HG02623 (cell line): ENCODE measurements around the gene SLC9A9.

Source experiments
- ATAC-seq: cut with Tn5 transposase; IDR thresholded peaks from one replicate; pipeline ENCODE4 v1.9.1; 2021; ENCODE audit warnings: moderate library complexity; ENCODE audit not compliant: unreplicated experiment

Gene SLC9A9

DNA sequence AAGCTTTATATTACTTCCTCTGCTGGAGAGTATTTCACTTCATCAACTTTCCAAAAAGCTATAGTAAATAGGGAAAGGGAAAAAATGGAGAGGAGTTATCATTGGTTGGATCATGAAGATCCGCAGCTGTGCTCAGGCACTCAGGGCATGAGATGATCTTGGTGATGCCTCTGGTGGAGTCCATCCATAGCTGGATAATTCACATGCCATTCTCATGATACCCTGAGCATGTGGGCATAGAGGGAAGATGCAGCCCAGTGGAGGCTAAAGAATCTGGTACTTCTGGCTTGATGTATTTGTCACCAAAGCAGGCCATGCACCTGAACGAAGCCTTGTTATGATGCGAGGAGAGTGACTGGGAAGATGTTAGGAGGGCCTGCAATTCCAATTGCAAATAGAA lies 578.5 kb downstream of the SLC9A9 start:
- ATAC-seq, result no peak

DNA sequence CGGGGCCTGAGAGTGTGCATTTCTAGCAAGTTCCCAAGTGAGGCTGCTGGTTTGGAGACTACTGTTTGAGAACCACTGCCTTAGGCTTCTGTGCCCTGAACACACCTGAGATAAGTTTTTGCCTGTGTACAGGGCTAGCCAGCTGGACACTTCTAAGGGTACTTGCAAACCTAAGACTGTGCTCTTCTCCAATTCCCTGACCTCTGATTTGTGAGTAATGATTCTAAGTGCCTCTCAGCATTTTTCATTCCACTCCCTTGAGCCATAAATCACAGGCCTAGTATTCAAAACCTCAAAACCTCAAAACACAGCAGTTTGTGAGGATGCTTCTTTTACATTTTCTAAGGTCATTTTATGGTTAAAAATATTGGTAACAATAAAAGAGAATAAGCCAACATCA lies 580.3 kb downstream of the SLC9A9 start:
- no peak for ATAC-seq

- ATAC-seq, result peak; percentile 50
Measured at GRCh38 chr3:143266927-143267326, 581.3 kb downstream of the SLC9A9 start.

GRCh38 chr3:143266511-143266910 lies 581.8 kb downstream of the SLC9A9 start:
- ATAC-seq, result no peak

DNA sequence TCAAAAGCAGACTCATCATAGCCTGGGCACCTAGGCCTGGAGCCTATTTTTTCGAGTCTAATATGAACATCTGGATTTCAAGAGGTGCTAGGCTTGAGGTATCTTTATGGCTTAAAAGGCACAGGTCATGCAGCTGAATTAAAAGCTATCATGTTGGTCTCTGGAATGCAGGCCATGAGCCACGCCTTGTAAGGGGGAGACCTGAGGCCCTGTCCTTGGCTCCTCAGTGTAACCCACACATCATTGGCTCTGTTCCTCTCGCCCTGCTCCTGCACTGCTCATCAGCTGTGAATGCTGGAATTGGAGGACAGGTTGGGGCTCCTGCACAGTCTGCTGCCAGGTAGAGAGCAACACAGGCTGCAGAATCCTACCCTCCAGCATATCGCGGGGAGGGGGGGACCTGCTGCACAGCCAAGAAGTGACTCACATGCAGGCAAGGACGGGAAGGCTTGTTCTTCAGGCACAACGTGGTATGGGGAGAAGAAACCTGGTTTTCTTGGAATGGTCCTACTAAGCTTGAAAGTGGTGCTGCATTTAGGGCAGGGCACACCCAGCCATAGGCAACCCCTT lies 582.7 kb downstream of the SLC9A9 start:
- no peak for ATAC-seq

DNA sequence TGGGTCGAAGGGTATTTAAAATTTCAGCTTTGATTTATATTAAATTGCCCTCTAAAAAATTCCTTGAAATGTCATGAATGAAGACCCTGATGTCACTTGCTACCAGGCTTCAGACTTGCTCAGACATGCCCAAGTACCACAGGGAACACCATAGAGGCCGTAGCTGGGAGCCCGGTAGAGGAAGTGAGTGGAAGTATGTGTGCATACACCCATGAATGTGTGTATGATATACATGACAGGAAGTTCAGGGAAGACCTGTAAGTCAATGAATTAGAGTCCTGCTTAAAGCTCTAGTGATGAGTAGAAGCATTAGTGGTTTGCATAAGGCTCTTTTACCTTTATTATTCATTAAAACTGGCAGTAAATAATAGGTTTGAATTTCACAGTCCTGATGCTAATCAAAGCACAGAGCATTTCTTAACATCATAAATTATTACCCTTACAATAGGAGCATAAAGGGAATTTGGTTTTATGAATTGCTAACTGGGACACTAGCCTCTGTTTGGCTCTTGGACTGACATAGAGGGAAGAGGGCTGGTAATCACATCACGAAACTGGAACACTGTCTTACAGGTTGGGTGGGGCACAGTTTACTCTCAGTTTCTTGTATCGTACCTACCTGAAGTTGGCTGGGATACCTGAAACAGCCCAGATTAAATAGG lies 584.3 kb downstream of the SLC9A9 start:
- peak; percentile 63 for ATAC-seq

DNA sequence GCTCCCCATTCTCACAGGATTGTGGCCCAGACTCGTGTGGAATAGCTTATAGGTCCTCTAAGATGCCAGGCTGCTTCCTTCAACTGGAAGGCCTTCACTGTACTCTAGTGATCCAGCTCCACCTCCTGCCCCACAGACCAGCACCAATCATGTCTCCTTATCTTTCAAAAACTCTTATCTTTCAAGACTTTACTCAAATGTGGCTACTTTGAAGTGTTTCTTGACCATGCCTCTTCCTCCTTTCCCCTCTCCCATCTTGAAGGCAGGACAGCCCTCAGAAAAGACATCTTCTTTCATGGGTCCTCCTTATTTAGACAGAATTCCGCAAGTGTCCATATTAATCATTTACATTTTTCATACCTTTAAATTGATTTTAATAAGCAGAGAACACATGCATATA lies 586.4 kb downstream of the SLC9A9 start:
- no peak for ATAC-seq

- no peak for ATAC-seq
Measured at GRCh38 chr3:143258692-143259091, 589.6 kb downstream of the SLC9A9 start.

DNA sequence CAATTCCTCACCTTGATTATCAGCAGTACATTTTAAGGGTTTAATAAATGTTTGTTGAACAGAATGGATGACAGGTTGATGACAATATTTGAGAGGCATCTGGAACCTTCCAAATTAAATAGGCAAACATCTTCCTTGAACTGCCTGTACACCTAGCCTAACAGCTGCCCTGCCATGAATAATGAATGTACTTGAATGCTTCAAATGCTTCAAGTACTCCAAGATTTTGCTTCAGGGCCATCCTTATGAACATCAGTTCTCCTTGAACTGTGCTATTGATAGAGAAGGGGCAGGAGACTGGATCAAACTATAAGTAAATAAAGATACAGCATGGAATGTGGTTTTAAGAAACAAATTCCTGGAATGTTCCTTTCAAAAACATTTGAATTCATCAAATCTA lies 591.9 kb downstream of the SLC9A9 start:
- no peak for ATAC-seq

DNA sequence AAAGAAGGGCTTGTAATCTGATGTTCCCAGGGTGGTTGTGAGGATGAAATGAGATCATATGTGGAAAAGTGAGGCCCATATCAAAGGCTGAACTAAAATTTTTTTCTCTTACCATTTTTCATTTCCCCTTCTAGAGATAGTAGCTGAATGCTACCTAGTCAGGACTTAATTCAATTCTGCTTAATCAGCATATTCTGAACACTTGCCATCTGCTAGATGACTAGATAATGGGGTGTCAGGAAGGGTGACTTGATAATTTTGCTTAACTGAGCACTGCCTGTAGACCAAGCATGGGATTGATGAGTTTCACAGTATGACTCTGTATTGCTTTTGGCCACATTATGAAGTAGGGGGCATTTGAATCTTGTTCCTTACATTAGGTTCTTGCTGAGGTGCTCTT lies 592.5 kb downstream of the SLC9A9 start:
- ATAC-seq, result no peak

DNA sequence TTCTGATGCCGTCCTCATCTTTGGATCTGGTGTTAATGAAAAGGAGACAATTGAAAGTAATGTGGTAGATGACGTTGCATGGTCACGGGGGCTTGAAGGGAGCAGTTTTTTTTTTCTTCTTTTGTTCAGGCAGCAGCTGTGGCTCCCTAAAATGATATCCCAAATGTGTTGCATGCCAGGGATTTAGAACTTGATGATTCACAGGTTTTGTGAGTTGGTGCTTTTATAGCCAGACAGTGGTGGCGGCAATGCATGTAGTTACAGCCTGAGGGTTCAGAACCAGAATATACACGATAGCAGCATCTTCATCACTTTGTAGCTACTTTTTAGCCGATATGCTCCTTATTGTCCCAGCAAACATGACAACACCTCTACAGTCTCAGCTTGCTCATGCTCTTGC lies 595.3 kb downstream of the SLC9A9 start:
- ATAC-seq, result no peak

DNA sequence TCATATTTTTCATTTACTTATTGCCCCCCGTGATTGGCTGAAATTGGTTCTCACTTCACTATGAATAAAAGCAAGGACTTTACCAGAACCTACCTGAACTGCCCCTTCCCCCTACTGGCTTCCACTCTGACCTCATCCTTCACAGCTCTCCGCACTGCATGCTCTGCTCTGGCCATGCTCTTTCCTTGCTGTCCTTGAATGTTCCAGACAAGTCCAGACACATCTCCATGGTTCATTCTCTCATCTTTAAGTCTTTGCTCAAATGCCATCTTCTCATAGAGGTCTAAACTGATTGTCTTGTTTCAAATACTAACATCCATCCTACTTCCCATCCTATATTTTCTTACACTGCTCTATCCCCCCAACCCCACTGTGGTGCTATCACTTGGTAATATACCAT lies 599.3 kb downstream of the SLC9A9 start:
- no peak for ATAC-seq

- ATAC-seq, result no peak
Measured at GRCh38 chr3:143247073-143247472, 601.2 kb downstream of the SLC9A9 start.

DNA sequence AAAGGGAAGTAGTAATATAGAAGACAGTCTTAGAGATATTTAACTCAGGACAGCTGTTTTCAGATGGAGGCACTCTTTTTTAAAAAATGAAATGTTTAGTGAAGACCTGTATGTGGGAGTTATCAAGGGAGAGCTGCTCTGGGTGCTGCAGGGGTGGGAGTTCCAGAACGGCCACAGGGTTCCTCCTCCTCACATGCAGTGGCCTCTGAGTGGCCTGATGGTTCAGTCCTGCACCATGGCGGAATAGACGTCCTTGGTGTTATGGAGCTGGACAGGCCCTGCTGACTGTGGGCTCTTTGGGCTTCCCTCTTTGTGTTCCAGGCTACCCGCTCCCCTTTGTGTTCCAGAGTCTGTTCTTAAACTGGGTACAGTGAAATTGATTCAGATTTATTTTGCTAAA lies 602.6 kb downstream of the SLC9A9 start:
- no peak for ATAC-seq

DNA sequence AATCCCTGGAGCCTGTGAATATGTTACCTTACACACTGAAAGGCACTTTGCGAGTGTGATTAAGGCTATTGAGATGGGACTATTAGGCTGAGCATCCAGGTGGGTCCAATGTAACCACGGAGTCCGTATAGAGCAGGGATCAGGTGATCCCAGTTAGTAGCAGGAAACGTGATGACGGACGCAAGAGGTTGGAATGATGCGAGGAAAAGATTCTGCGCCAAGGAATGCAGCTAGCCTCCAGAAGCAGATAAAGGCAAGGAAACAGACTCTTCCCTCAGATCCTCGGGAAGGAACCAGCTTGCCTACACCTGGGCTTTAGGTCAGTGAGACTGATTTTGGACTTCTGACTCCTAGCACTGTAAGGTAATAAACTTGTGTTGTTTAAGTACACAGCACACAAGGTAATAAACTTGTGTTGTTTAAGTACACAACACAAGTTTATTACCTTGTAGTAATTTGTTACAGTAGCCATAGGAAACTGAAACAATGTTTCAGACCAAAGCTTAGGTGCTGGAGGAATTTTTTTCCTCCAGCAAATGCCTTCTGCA lies 603.7 kb downstream of the SLC9A9 start:
- ATAC-seq, result no peak

DNA sequence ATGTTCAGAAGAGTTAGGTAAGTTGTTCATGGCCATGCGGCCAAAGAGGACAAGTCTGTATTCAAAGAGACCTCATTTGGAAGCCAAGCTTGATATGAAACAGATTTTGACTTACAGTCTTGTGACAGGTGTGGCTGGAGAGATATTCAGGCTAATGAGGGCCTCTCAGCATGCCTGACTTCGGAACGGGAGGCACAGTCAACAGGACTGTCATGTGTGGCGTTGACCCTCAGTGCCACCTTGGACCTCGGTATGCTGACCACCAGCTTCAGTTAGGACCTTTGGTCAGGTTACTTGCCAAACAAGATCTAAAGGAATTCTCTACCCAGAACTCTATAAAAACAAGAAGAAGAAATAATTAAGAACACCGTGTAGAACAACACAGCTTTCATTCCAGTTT lies 604.6 kb downstream of the SLC9A9 start:
- ATAC-seq, result no peak

DNA sequence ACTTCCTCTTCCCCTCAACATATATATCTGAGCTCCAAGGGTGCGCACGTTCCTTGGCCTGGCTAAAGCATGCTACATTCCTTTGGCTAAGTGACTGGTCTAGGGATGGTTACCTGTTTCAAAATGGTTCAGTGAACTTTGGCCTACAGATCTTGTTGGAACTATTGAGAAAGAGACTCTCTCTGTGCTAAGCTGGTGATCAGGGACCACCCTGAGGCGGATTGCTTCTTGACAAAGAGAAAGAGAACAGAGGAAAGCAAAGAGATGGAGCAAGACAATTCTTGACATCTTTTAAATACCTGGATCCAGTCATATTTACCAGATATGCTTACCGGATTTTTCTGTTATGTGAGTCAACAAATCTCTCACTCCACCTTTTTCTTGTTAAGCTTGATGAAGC lies 605.6 kb downstream of the SLC9A9 start:
- ATAC-seq, result no peak

- no peak for ATAC-seq
Measured at GRCh38 chr3:143242101-143242500, 606.2 kb downstream of the SLC9A9 start.

DNA sequence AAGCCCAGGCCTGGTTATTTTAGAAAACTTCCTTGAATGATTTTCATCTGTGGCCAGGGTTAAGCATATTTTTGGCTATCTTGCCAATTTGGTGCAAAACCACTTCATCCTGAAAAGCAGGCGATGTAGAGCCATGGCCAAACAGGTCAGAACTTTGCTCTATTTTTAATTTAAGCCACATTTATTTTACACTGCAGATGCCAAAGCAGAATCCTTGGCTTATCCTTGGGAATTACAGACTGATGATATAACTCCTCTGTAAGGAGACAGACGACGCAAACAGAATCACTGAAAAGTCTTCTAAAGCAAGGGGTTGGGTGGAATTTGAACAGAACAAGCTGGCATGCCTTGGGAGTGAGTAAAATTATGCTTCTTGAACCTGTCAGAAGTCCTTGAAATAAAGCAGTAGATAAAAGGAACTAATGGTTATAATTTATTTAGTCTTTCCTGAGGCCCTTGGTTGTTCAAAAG lies 606.8 kb downstream of the SLC9A9 start:
- ATAC-seq, result no peak

DNA sequence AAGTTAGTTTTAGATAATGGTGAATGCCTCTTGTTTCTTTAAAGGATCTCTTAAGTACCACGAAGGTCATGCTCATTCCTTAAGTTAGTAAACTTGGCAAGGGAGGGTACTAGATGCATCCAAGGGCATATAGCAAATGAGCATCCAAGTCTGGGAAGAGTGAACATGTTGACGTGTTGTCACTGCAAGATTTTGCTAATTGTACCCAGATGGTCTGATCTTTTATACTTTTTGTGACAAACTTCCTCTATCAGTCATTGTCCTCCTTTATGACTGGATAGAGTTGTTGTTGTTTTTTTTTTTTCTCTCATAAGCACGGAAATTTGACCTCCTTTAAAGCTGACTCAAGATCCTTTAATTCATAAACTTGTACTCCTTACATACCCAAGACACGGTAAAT lies 607.4 kb downstream of the SLC9A9 start:
- no peak for ATAC-seq

- no peak for ATAC-seq
Measured at GRCh38 chr3:143239031-143239430, 609.2 kb downstream of the SLC9A9 start.

DNA sequence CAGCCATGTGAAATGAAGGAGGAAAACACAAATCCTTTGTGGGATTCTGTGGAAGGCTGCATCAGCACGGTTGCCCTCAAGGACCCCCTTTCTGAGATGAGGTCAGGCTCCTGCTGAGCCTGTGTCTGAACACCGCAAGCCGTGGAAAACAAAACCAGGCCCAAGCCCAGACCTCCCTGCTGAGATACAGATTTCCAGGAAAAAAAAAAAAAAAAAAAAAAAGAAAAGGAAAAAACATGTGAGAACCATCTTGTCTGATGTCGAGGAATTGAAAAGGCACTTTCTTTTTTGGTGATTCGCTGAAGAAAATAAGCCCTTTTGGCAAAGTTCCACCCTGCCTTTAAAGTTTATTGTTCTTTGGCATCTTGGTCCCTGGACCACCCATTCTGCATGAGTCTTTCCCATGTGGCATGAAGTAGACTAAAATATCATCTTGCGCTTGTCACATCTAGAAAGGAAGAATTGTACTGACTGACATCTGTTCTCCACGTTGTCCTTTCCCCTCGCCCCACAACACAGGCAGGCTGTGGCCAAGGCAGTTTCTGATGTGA lies 611.1 kb downstream of the SLC9A9 start:
- no peak for ATAC-seq
